K562 (cell line): ENCODE results near the gene IKBKG. TPM values are rescaled to one million over a fixed set of nuclear protein-coding genes. Genes with fewer than 3 reads are reported as not detected.
A peak's percentile ranks its signal among the peaks of the same experiment; 100 is the strongest.

Experiments
- ATAC-seq: fragments of 200-7000 bp; cut with Tn5 transposase; 3 replicates; pipeline ENCODE4 v1.9.1; 2020; ENCODE audit warnings: moderate library complexity
- Bru-seq: library from RNA; stranded (reverse); fragments of 400-500 nt; gene quantifications from one replicate; lab custom pipeline; 2021; lab: Mats Ljungman, UMichigan
- BruChase-seq, 2 experiments: library from RNA; stranded (reverse); fragments of 400-500 nt; gene quantifications; one replicate each; lab custom pipeline; 2021; lab: Mats Ljungman, UMichigan
- BruUV-seq: library from RNA; stranded (reverse); fragments of 400-500 nt; replicated peaks from 2 replicates; lab custom pipeline; 2021; lab: Mats Ljungman, UMichigan
- CTCF ChIA-PET: fragments of 300-600 bp; formaldehyde crosslinking; extraction: SDS; loops from one replicate; lab custom pipeline; 2021; ENCODE audit warnings: low intra/inter-chr PET ratio; lab: Yijun Ruan, JAX
- POLR2A ChIA-PET: fragments of 300-600, 350-650 bp; sonication (Branson Sonifier 250); formaldehyde crosslinking; extraction: SDS; loops from one replicate; lab custom pipeline; 2021; ENCODE audit warnings: antibody characterized with exemption, inconsistent platforms; lab: Yijun Ruan, JAX
- DNase-seq, 4 experiments: peaks; one replicate each; pipeline versions ENCODE4 v3.0.0 to v3.0.0-alpha.2; 2011 to 2018; ENCODE audit warnings: low spot score in 3 of 4, mixed read lengths in 3 of 4; ENCODE audit errors: extremely low read depth in 1 of 4
- FAIRE-seq: peaks from 2 replicates; lab custom pipeline; 2011; peaks lifted over from hg19 to GRCh38; lab: Jason Lieb, UNC
- H2AFZ ChIP-seq: 2 replicates; pipeline ENCODE4 v1.6.0; 2011; ENCODE audit warnings: low read depth, low read length, control low read depth, inconsistent platforms
- H3K27ac ChIP-seq: fragments of 200-600 bp; 3 replicates; pipeline ENCODE4 v1.8.0; 2011; ENCODE audit warnings: low read depth, mild to moderate bottlenecking, control low read depth, inconsistent platforms, low read length, moderate library complexity, mixed read lengths; ENCODE audit errors: extremely low read depth
- H3K27me3 ChIP-seq, 2 experiments: fragments of 300-600 bp in 1 of 2; 2 replicates in 1 of 2; 3 replicates in 1 of 2; pipeline versions ENCODE4 v1.6.0 to v1.8.0; 2011; ENCODE audit warnings: inconsistent platforms in 2 of 2, low read length in 2 of 2, mild to moderate bottlenecking in 1 of 2, mixed read lengths in 1 of 2, moderate library complexity in 1 of 2; ENCODE audit not compliant: control insufficient read depth in 2 of 2, insufficient read depth in 2 of 2
- H3K36me3 ChIP-seq: fragments of 300-600 bp; 3 replicates; pipeline ENCODE4 v1.8.0; 2011; ENCODE audit warnings: mild to moderate bottlenecking, low read length, inconsistent platforms; ENCODE audit not compliant: control insufficient read depth, insufficient read depth
- H3K4me1 ChIP-seq, 2 experiments: fragments of 200-600 bp in 1 of 2; replicated peaks in 1 of 2; 2 replicates in 1 of 2; 3 replicates in 1 of 2; pipeline versions ENCODE4 v1.5.1 to v1.8.0; 2011; ENCODE audit warnings: inconsistent platforms in 2 of 2, low read length in 2 of 2, mild to moderate bottlenecking in 1 of 2, mixed read lengths in 1 of 2, moderate library complexity in 1 of 2; ENCODE audit not compliant: control insufficient read depth in 2 of 2, insufficient read depth in 2 of 2
- H3K4me2 ChIP-seq: 2 replicates; pipeline ENCODE4 v1.6.1; 2011; ENCODE audit warnings: low read length, control low read depth, inconsistent platforms, mixed read lengths; ENCODE audit not compliant: insufficient read depth
- H3K4me3 ChIP-seq: fragments of 200-600 bp; sonication (generic), shearing (Covaris generic); 2 replicates; pipeline ENCODE4 v1.5.1; 2016; ENCODE audit warnings: control low read depth, inconsistent platforms
- H3K79me2 ChIP-seq: fragments of 200-600 bp; 3 replicates; pipeline ENCODE4 v1.8.0; 2011; ENCODE audit warnings: low read length, inconsistent platforms; ENCODE audit not compliant: control insufficient read depth, insufficient read depth
- H3K9ac ChIP-seq, 2 experiments: 2 replicates each; pipeline versions ENCODE4 v1.6.0 to v1.6.1; 2011; ENCODE audit warnings: low read depth in 2 of 2, low read length in 2 of 2, control low read depth in 1 of 2, inconsistent platforms in 1 of 2, mild to moderate bottlenecking in 1 of 2, mixed read lengths in 1 of 2; ENCODE audit not compliant: insufficient read depth in 1 of 2
- H3K9me1 ChIP-seq: one replicate; pipeline ENCODE4 v1.6.0; 2011; ENCODE audit warnings: inconsistent platforms, mild to moderate bottlenecking, low read length, moderate library complexity; ENCODE audit not compliant: control insufficient read depth, insufficient read depth
- H3K9me3 ChIP-seq: replicated peaks from 2 replicates; pipeline ENCODE4 v1.5.1; 2011; ENCODE audit warnings: low read depth, low read length, inconsistent platforms; ENCODE audit not compliant: control insufficient read depth, insufficient read depth
- H4K20me1 ChIP-seq: replicated peaks from 2 replicates; pipeline ENCODE4 v1.6.1; 2011; ENCODE audit warnings: low read length, inconsistent platforms, mixed read lengths; ENCODE audit not compliant: control insufficient read depth, insufficient read depth
- ADNP ChIP-seq: fragments of 200-800 bp; sonication (Bioruptor generic); IDR thresholded peaks from 2 replicates; pipeline ENCODE4 v1.6.1; 2016; ENCODE audit warnings: missing genetic modification characterization, missing compliant biosample characterization
- ARNT ChIP-seq, 2 experiments: fragments of 450-650 bp; IDR thresholded peaks; 2 replicates each; pipeline ENCODE4 v1.6.1; 2016; ENCODE audit warnings: mild to moderate bottlenecking in 1 of 2
- EP300 ChIP-seq: IDR thresholded peaks from 2 replicates; pipeline ENCODE4 v1.6.1; 2012; ENCODE audit warnings: low read length, improper control_type of control experiment
- GABPA ChIP-seq: fragments of 200-800 bp; sonication (Bioruptor generic); conservative IDR thresholded peaks from 2 replicates; pipeline ENCODE4 v1.6.1; 2016; ENCODE audit warnings: low read depth, missing genetic modification characterization, missing compliant biosample characterization
- MAZ ChIP-seq, 2 experiments: fragments of 450-650 bp in 1 of 2; sonication (generic) in 1 of 2; formaldehyde crosslinking; IDR thresholded peaks in 1 of 2; conservative IDR thresholded peaks in 1 of 2; 2 replicates each; pipeline versions ENCODE4 v1.4.0 to v1.5.0; 2020; ENCODE audit warnings: mild to moderate bottlenecking in 1 of 2, missing genetic modification reagents in 1 of 2
- MTA2 ChIP-seq: fragments of 450-650 bp; IDR thresholded peaks from 2 replicates; pipeline ENCODE4 v1.6.1; 2016; ENCODE audit warnings: low read depth
- PHTF2 ChIP-seq: fragments of 250-450 bp; sonication (Bioruptor Pico); IDR thresholded peaks from 2 replicates; pipeline ENCODE4 v1.5.0; 2021; ENCODE audit warnings: mild to moderate bottlenecking
- POLR2B ChIP-seq: fragments of 450-650 bp; IDR thresholded peaks from 2 replicates; pipeline ENCODE4 v1.6.1; 2018; ENCODE audit warnings: low read depth; ENCODE audit not compliant: partially characterized antibody
- ZNF408 ChIP-seq: fragments of 250-450 bp; sonication (Bioruptor Pico); IDR thresholded peaks from 2 replicates; pipeline ENCODE4 v1.4.0; 2020; ENCODE audit warnings: low read depth, mild to moderate bottlenecking, moderate library complexity
- WGBS: fragments of 100-300 bp; shearing (Covaris generic); methylation state at CpG from one replicate; pipeline ENCODE4 v1.1.6; 2016; ENCODE audit warnings: low coverage, mixed read lengths; ENCODE audit not compliant: insufficient coverage; ENCODE audit errors: missing lambda C conversion rate; 5-methylcytosine and 5-hydroxymethylcytosine counted together
- in situ Hi-C: fragments of 300-500 bp; cut with MboI; formaldehyde crosslinking; loops from 4 replicates; pipeline ENCODE4 v1.15.0; 2018; ENCODE audit warnings: inconsistent platforms, mixed read lengths
- intact Hi-C: fragments of 100-400 bp; cut with micrococcal nuclease; formaldehyde crosslinking; loops from 2 replicates; pipeline ENCODE4 v1.14.2; 2022
- long read RNA-seq, 3 experiments: library from polyadenylated mRNA in 2 of 3; library from RNA in 1 of 3; unstranded in 2 of 3; stranded (forward) in 1 of 3; transcript quantifications; one replicate each; pipeline ENCODE4 v2.0.0, GENCODE V29; 2019 to 2022
- polyA minus RNA-seq, 3 experiments: library from RNA; depleted of rRNA, polyadenylated mRNA; stranded (reverse); fragments of >200 nt; gene quantifications; 2 replicates each; pipeline ENCODE4 v1.2.3, GENCODE V29; 2011
- polyA plus RNA-seq, 8 experiments: library from polyadenylated mRNA; depleted of rRNA in 4 of 8; stranded (reverse) in 5 of 8; unstranded in 3 of 8; fragments of >200 nt; fragmentation: Nextera tagmentation in 2 of 8; fragmentation: Illumina TruSeq in 1 of 8; extraction: Ambion mirVana in 2 of 8; extraction: Trizol in 1 of 8; gene quantifications; 2 replicates each; pipeline versions ENCODE4 v1.2.1 to v1.2.3, GENCODE V29; 2011 to 2014; ENCODE audit warnings: inconsistent platforms in 1 of 8, missing spikeins in 1 of 8
- total RNA-seq, 7 experiments: library from RNA; depleted of rRNA in 6 of 7; stranded (reverse); fragments of >200 nt in 6 of 7; fragmentation: Illumina TruSeq in 2 of 7; extraction: Trizol in 2 of 7; gene quantifications; 2 replicates each; pipeline versions ENCODE4 v1.2.1 to v1.2.3, GENCODE V29; 2011 to 2021; ENCODE audit warnings: low replicate concordance in 1 of 7
- TF ChIP-seq, protein P1 (sequence below), 2 experiments: IDR thresholded peaks; 2 replicates each; pipeline ENCODE4 v1.6.1; 2012; ENCODE audit warnings: improper control_type of control experiment in 2 of 2, low read depth in 2 of 2, low read length in 2 of 2, borderline replicate concordance in 1 of 2
- TF ChIP-seq, protein P2 (sequence below): sonication (generic); formaldehyde crosslinking; IDR thresholded peaks from 2 replicates; pipeline ENCODE4 v1.8.0; 2022; ENCODE audit warnings: missing genetic modification reagents, mild to moderate bottlenecking, moderate library complexity, borderline replicate concordance

The IKBKG gene
- total RNA-seq (2011; cell fraction: chromatin; rRNA removed; ENCODE audit: low replicate concordance): 24.9 and 66.1 TPM in 2 replicates
- total RNA-seq (2011; cell fraction: nucleolus; rRNA removed): 52.9 and 57.4 TPM in 2 replicates
- total RNA-seq (2011; cell fraction: nucleoplasm; rRNA removed): 30.5 and 36.4 TPM in 2 replicates
- 28.2 and 45.3 TPM in 2 replicates for total RNA-seq (2014; rRNA removed)
- 6.8 and 10.6 TPM in 2 replicates for total RNA-seq (2014; rRNA removed; fragmentation: Illumina TruSeq; extraction: Trizol)
- 21.9 and 22.2 TPM in 2 replicates for total RNA-seq (2015; rRNA removed; fragmentation: Illumina TruSeq; extraction: Trizol)
- total RNA-seq (2021): 46.2 and 51.8 TPM in 2 replicates
- polyA plus RNA-seq (2011; rRNA removed): 23.4 and 29.9 TPM in 2 replicates
- polyA plus RNA-seq (2011; cell fraction: cytosol; rRNA removed): 34.4 and 69.6 TPM in 2 replicates
- 90.6 and 112 TPM in 2 replicates for polyA plus RNA-seq (2011; cell fraction: nucleus; rRNA removed)
- 32.7 and 39.8 TPM in 2 replicates for polyA plus RNA-seq (2012)
- 18.6 and 29.3 TPM in 2 replicates for polyA plus RNA-seq (2014; fragmentation: Illumina TruSeq; extraction: Trizol)
- polyA plus RNA-seq (2014; fragmentation: Nextera tagmentation; extraction: Ambion mirVana): under 1 TPM; 0.68 to 0.99 TPM
- polyA plus RNA-seq (2014; rRNA removed): 52.9 and 60.0 TPM in 2 replicates
- polyA minus RNA-seq (2011; rRNA and poly(A)+ RNA removed): 4.2 and 5.7 TPM in 2 replicates
- polyA minus RNA-seq (2011; cell fraction: cytosol; rRNA and poly(A)+ RNA removed): 16.6 and 19.2 TPM in 2 replicates
- 19.4 and 22.9 TPM in 2 replicates for polyA minus RNA-seq (2011; cell fraction: nucleus; rRNA and poly(A)+ RNA removed)
- percentile 67 among the genes with signal in this experiment for Bru-seq, nascent RNA
- BruChase-seq, experiment 1, labeled RNA remaining after a 2-hour chase: percentile 60 among the genes with signal in this experiment
- percentile 65 among the genes with signal in this experiment for BruChase-seq, experiment 2, labeled RNA remaining after a 6-hour chase
- long read RNA-seq, experiment 1, transcript IKBKG-206 (10 exons, 2,299 nt): major isoform, 82 of 123 reads
- long read RNA-seq, experiment 1, transcript IKBKG-212 (10 exons, 1,949 nt): minor isoform, 8 of 123 reads
- long read RNA-seq, experiment 1, partial matches to known transcripts: 16 of 123 reads
- long read RNA-seq, experiment 1, other reads (novel, unspliced or antisense): 17 of 123 reads
- long read RNA-seq, experiment 2, transcript IKBKG-206 (10 exons, 2,299 nt): major isoform, 9 of 55 reads
- long read RNA-seq, experiment 2, partial matches to known transcripts: 34 of 55 reads
- long read RNA-seq, experiment 2, other reads (novel, unspliced or antisense): 8 of 55 reads
- long read RNA-seq, experiment 3, transcript IKBKG-206 (10 exons, 2,299 nt): major isoform, 25 of 29 reads
- long read RNA-seq, experiment 3, partial matches to known transcripts: 1 of 29 reads
- long read RNA-seq, experiment 3, other reads (novel, unspliced or antisense): 2 of 29 reads

- H3K27ac ChIP-seq: peak within 1 kb of the TSS; percentile 98
- peak within 1 kb of the TSS; percentile 98 for H3K4me3 ChIP-seq
- FAIRE-seq (peak; percentile 93), DNase-seq (peak; percentile 81 to 95 (median 88)), ATAC-seq (peak; percentile 90)
- peaks cover 38 to 46% of the 10 kb centered on the region in 2 experiments for H3K4me1 ChIP-seq
- H2AFZ ChIP-seq: peak within 1 kb of the TSS; percentile 90
- peaks cover 6% of the 10 kb centered on the region for H3K9me1 ChIP-seq
- POLR2A ChIA-PET: interaction anchor here (0.5 to 1.0 kb wide), 5 partner anchors 217 to 874 kb away, joined by 3 to 5 read pairs (median 3); partner anchors contain the start of gene SLC6A8
- H3K79me2 ChIP-seq: peaks cover 81% of the 10 kb centered on the region
- in situ Hi-C loops (loop anchor here (25.0 kb wide), 1 partner anchor 385 kb away; no protein-coding TSS in a partner anchor), intact Hi-C loops (no loop called here)
- peak within 1 kb of the TSS; percentile 95 to 99 for H3K9ac ChIP-seq
- H3K36me3 ChIP-seq: peaks cover 49% of the 10 kb centered on the region
- WGBS: under 1% methylated on average over 24 of the region's 69 CpGs
- H3K4me2 ChIP-seq: peak within 1 kb of the TSS; percentile 100
- no peaks in the 10 kb centered on the region for H3K27me3 ChIP-seq
- 0 out of 2 replicates have a peak, but pooled peaks cover 17% of the 10 kb centered on the region for H4K20me1 ChIP-seq
- H3K9me3 ChIP-seq: no peaks in the 10 kb centered on the region
- CTCF ChIA-PET: no interaction called here
- BruUV-seq: no TSS peak
- TF ChIP-seq, protein P1, sequence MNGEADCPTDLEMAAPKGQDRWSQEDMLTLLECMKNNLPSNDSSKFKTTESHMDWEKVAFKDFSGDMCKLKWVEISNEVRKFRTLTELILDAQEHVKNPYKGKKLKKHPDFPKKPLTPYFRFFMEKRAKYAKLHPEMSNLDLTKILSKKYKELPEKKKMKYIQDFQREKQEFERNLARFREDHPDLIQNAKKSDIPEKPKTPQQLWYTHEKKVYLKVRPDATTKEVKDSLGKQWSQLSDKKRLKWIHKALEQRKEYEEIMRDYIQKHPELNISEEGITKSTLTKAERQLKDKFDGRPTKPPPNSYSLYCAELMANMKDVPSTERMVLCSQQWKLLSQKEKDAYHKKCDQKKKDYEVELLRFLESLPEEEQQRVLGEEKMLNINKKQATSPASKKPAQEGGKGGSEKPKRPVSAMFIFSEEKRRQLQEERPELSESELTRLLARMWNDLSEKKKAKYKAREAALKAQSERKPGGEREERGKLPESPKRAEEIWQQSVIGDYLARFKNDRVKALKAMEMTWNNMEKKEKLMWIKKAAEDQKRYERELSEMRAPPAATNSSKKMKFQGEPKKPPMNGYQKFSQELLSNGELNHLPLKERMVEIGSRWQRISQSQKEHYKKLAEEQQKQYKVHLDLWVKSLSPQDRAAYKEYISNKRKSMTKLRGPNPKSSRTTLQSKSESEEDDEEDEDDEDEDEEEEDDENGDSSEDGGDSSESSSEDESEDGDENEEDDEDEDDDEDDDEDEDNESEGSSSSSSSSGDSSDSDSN (IDR thresholded peaks at IDR 0.05; ENCODE audit: borderline replicate concordance in 1 of 2, low read depth in 2 of 2, low read length in 2 of 2): peak; percentile 21 to 60; a peak in 2 of 4 replicates
- no peak for TF ChIP-seq ADNP (tag)
- TF ChIP-seq POLR2B: peak; percentile 33
- peak; percentile 98 for TF ChIP-seq GABPA (tag)
- no peak for TF ChIP-seq ARNT (IDR thresholded peaks at IDR 0.05)
- TF ChIP-seq EP300: peak; percentile 9; the same call in 1 of the 2 replicates
- TF ChIP-seq, protein P2, sequence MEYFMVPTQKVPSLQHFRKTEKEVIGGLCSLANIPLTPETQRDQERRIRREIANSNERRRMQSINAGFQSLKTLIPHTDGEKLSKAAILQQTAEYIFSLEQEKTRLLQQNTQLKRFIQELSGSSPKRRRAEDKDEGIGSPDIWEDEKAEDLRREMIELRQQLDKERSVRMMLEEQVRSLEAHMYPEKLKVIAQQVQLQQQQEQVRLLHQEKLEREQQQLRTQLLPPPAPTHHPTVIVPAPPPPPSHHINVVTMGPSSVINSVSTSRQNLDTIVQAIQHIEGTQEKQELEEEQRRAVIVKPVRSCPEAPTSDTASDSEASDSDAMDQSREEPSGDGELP: peak; percentile 57; the same call in 1 of the 2 replicates
- no peak for TF ChIP-seq PHTF2 (CRISPR knock-in tag)
- TF ChIP-seq MTA2: peak; percentile 52; the same call in 1 of the 2 replicates
- TF ChIP-seq MAZ (CRISPR knock-in tag; conservative IDR thresholded peaks at IDR 0.05 in 1 of 2, IDR thresholded peaks at IDR 0.05 in 1 of 2): peak in 1 of 2 experiments; percentile 78; a peak in 3 of 4 replicates
- TF ChIP-seq ZNF408: no peak
These were observed at the start of gene IKBKG for GRCh38 chrX:154547245-154548027. Gene IKBKG, plus strand, starts transcription at chrX:154547620. Its CDS starts 4,383 bp downstream, at chrX:154552003.
